LNCAP (cell line): ENCODE results near the gene BRCA2.

Source experiments
- CTCF ChIP-seq: fragments of 450-650 bp; IDR thresholded peaks from 2 replicates; pipeline ENCODE4 v1.5.1; 2017; ENCODE audit warnings: mild to moderate bottlenecking

BRCA2 gene

GRCh38 chr13:32315238-32316027 is at the start of gene BRCA2, which contains the start of gene ZAR1L:
Gene BRCA2, plus strand, starts transcription at chr13:32315508. Its CDS starts 953 bp downstream, at chr13:32316461.
Gene ZAR1L, minus strand, starts transcription at chr13:32315363. Its CDS starts 3,438 bp downstream, at chr13:32311925.
- no peak for TF ChIP-seq CTCF

- no peak for TF ChIP-seq CTCF
Observed at GRCh38 chr13:32265726-32266125, 49.6 kb upstream of the BRCA2 start.

- no peak for TF ChIP-seq CTCF
Observed at GRCh38 chr13:32266130-32266529, 49.2 kb upstream of the BRCA2 start.

- peak; percentile 74 for TF ChIP-seq CTCF
Observed at GRCh38 chr13:32267836-32268439, 47.4 kb upstream of the BRCA2 start.

GRCh38 chr13:32272021-32272683 is 43.2 kb upstream of the BRCA2 start:
- no peak for TF ChIP-seq CTCF

- no peak for TF ChIP-seq CTCF
Observed at GRCh38 chr13:32277839-32278238, 37.5 kb upstream of the BRCA2 start.

GRCh38 chr13:32278426-32278825 is 36.9 kb upstream of the BRCA2 start:
- TF ChIP-seq CTCF: no peak
